Measurements from ENCODE around the gene CCDC196. TPM values are rescaled to one million over a fixed set of nuclear protein-coding genes. Genes with fewer than 3 reads are reported as not detected.

Gene CCDC196
- total and polyA plus RNA-seq, 2 experiments from 2014 or later = 0.13 TPM; not detected in 1

DNA sequence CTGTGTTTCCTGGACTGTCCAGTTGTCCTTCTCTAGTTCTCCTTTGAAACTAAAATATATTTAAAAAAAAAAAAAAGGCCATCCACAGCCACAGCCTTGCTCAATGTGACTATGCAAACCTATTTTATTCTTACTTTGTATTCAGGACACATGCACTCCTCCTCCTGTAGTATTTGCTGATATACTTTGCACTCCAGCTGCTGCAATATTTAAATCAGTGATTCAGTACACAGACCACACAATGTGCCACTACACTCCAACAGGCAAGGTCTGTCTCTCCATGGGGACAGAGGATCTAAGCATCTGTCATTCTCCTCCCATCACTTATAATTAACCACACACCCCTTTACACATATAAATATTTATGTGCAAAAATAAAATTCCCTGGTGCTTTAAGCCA, 40.2 kb upstream of the CCDC196 start:
- TF ChIP-seq, protein P1, sequence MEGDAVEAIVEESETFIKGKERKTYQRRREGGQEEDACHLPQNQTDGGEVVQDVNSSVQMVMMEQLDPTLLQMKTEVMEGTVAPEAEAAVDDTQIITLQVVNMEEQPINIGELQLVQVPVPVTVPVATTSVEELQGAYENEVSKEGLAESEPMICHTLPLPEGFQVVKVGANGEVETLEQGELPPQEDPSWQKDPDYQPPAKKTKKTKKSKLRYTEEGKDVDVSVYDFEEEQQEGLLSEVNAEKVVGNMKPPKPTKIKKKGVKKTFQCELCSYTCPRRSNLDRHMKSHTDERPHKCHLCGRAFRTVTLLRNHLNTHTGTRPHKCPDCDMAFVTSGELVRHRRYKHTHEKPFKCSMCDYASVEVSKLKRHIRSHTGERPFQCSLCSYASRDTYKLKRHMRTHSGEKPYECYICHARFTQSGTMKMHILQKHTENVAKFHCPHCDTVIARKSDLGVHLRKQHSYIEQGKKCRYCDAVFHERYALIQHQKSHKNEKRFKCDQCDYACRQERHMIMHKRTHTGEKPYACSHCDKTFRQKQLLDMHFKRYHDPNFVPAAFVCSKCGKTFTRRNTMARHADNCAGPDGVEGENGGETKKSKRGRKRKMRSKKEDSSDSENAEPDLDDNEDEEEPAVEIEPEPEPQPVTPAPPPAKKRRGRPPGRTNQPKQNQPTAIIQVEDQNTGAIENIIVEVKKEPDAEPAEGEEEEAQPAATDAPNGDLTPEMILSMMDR (IDR thresholded peaks at IDR 0.05; ENCODE audit: low read depth, low read length) = no peak
- no peaks in the 10 kb centered on the region for H3K4me1 ChIP-seq (ENCODE audit: low read depth)
- no peaks in the 10 kb centered on the region for H3K36me3 ChIP-seq
- no peaks in the 10 kb centered on the region for H3K9me3 ChIP-seq (ENCODE audit: low read depth)
- no peak for DNase-seq (ENCODE audit: low read depth in 1 of 2, low spot score in 1 of 2)
- no peak overlapping the region for H3K4me3 ChIP-seq
- H3K27ac ChIP-seq = no peak overlapping the region
- H3K27me3 ChIP-seq = no peaks in the 10 kb centered on the region

DNA sequence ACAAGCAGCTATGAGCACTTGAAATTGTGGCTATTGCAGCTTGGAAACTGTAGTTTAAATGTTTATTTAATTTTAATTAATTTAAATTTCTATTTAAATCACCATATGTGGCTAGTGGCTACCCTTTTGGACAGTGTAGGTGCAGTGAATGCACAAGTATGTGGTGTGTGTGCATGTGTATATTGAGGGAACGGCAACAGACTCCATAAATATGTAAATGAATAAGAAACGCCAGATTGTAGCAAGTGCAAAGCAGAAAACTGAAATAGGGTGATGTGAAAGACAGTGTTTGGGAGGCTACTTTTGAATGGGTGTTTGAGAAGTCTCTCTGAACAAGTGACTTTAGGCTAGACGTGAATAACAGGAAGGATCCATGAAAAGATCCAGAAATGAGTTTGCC, 32.7 kb upstream of the CCDC196 start:
- Histone ChIP-seq H3K4me1 (ENCODE audit: low read depth) (no peaks in the 10 kb centered on the region), H3K27ac (no peak overlapping the region), H3K27me3 (no peaks in the 10 kb centered on the region), H3K4me3 (no peak overlapping the region), H3K36me3 (no peaks in the 10 kb centered on the region), H3K9me3 (ENCODE audit: low read depth) (no peaks in the 10 kb centered on the region)
- TF ChIP-seq, protein P1 (IDR thresholded peaks at IDR 0.05; ENCODE audit: low read depth, low read length) = no peak
- DNase-seq (ENCODE audit: low read depth in 1 of 2, low spot score in 1 of 2) = no peak

DNA sequence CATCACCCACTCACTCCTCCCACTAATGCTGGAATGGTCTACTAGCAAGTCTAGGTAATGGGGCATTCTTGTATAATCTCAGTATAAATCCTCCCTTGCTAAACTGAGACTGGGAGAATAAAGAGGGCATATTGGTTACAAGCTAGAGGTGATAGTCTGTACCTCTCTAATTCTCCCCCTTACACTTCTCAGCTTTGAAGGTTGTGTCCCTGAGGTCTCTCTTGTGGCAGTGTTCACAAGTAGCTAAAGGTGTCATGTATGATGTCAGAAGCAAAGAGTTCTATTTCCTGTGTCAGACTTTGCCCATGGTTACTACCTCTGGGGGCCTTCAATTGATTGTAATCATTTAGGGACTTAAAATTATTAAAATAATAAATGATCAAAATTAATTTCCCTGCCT, 26.6 kb upstream of the CCDC196 start:
- no peaks in the 10 kb centered on the region for H3K36me3 ChIP-seq
- H3K9me3 ChIP-seq (ENCODE audit: low read depth) = no peaks in the 10 kb centered on the region
- no peak for DNase-seq (ENCODE audit: low read depth in 1 of 2, low spot score in 1 of 2)
- no peaks in the 10 kb centered on the region for H3K27me3 ChIP-seq
- no peaks in the 10 kb centered on the region for H3K4me1 ChIP-seq (ENCODE audit: low read depth)
- TF ChIP-seq, protein P1 (IDR thresholded peaks at IDR 0.05; ENCODE audit: low read depth, low read length) = no peak
- no peak overlapping the region for H3K4me3 ChIP-seq
- H3K27ac ChIP-seq = no peak overlapping the region

DNA sequence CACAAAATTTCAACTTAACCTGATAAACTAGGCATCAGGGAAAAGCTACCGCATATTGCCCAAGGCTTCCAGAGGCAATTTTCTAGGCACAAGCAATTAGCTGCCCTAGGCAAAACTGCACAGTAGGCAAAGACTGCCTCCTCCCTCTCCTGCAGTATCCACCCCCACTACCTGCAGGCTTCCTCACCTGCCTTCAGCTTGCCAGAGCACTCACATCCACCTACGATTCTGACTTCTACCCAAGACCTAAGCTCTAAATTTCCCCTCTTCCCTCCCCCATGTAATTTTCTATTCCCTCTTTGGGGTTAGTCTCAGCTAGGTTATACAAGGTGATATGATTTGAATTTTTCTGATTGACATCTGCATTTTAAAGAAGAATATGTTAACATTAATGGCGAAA, 21.9 kb upstream of the CCDC196 start:
- Histone ChIP-seq H3K27ac (no peak overlapping the region), H3K9me3 (ENCODE audit: low read depth) (no peaks in the 10 kb centered on the region), H3K27me3 (no peaks in the 10 kb centered on the region), H3K4me1 (ENCODE audit: low read depth) (no peaks in the 10 kb centered on the region), H3K36me3 (no peaks in the 10 kb centered on the region), H3K4me3 (no peak overlapping the region)
- TF ChIP-seq, protein P1 (IDR thresholded peaks at IDR 0.05; ENCODE audit: low read depth, low read length) = no peak
- DNase-seq (ENCODE audit: low read depth in 1 of 2, low spot score in 1 of 2) = no peak

DNA sequence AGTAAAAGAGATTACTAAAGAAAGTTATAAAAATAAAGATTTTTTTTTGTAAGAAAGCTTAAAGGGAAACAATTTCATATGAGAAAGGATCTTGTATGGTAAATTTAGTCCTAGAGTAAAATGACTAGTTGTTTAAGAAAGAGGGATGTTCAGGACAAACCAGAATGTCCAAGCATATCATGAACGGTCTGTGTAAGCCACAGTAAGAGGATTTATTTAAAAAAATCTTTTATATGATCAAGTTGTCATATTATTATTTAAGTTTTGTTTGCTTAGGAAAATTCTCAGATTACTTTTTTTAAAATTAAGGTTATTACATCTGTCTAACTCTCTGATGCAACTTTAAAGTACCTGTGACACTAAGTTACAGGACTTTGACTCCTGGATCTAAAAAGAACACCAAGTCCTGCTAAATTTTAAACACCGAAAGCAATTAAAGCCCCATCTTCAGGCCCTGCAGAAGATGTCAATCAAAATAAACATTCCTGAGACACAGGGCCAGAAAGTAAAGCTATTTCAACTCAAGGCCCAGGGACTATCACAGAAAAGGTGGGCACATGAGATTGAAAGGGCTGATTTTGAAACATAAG, 17.3 kb upstream of the CCDC196 start:
- no peak overlapping the region for H3K27ac ChIP-seq
- H3K9me3 ChIP-seq (ENCODE audit: low read depth) = no peaks in the 10 kb centered on the region
- H3K4me1 ChIP-seq (ENCODE audit: low read depth) = no peaks in the 10 kb centered on the region
- no peak for DNase-seq (ENCODE audit: low read depth in 1 of 2, low spot score in 1 of 2)
- no peaks in the 10 kb centered on the region for H3K36me3 ChIP-seq
- TF ChIP-seq, protein P1 (IDR thresholded peaks at IDR 0.05; ENCODE audit: low read depth, low read length) = no peak
- H3K4me3 ChIP-seq = no peak overlapping the region
- H3K27me3 ChIP-seq = no peaks in the 10 kb centered on the region
